CD4-positive, alpha-beta memory T cell (primary cell): ENCODE measurements around the gene ZBTB8B. TPM values are rescaled to one million over a fixed set of nuclear protein-coding genes. Genes with fewer than 3 reads are reported as not detected.
"Not testable (repeated sequence)": the region's sequence is repeated elsewhere in the genome, so short reads cannot be mapped to it uniquely, and the experiment has no call there.

Experiments used
- CTCF ChIA-PET: fragments of 350-600 bp; sonication (Branson Sonifier 250); formaldehyde crosslinking; loops from one replicate; lab custom pipeline; 2021; ENCODE audit warnings: inconsistent platforms; ENCODE audit not compliant: partially characterized antibody; lab: Charles Lee
- POLR2A ChIA-PET: fragments of 350-600 bp; sonication (Branson Sonifier 250); formaldehyde crosslinking; loops from one replicate; lab custom pipeline; 2021; ENCODE audit not compliant: partially characterized antibody; lab: Charles Lee
- DNase-seq, 5 donors: peaks; one replicate each; pipeline versions ENCODE4 v3.0.0 to v3.0.0-alpha.2; 2020 to 2022; ENCODE audit warnings: mixed read lengths in 1 of 5
- H3K27ac ChIP-seq: one replicate; pipeline ENCODE4 v1.7.0; 2013; ENCODE audit warnings: low read depth, low read length
- H3K27me3 ChIP-seq: 2 replicates; pipeline ENCODE4 v1.7.0; 2013; ENCODE audit warnings: mild to moderate bottlenecking, low read length, moderate library complexity; ENCODE audit not compliant: insufficient read depth
- H3K36me3 ChIP-seq: 2 replicates; pipeline ENCODE4 v1.7.0; 2013; ENCODE audit warnings: mild to moderate bottlenecking, low read length, moderate library complexity; ENCODE audit not compliant: insufficient read depth
- H3K4me1 ChIP-seq: 2 replicates; pipeline ENCODE4 v1.7.0; 2013; ENCODE audit warnings: mild to moderate bottlenecking, low read length, moderate library complexity; ENCODE audit not compliant: insufficient read depth
- H3K4me3 ChIP-seq, 2 donors: one replicate each; pipeline ENCODE4 v1.7.0; 2013; ENCODE audit warnings: low read length in 2 of 2, mild to moderate bottlenecking in 1 of 2
- H3K9me3 ChIP-seq, 2 donors: one replicate each; pipeline ENCODE4 v1.7.0; 2013; ENCODE audit warnings: low read length in 2 of 2, control low read depth in 1 of 2; ENCODE audit not compliant: control insufficient read depth in 1 of 2
- H3K27ac Mint-ChIP-seq, 7 donors: one replicate each; pipeline ENCODE4 v1.8.0; 2020 to 2021; ENCODE audit warnings: mixed read lengths in 7 of 7, mild to moderate bottlenecking in 6 of 7, inconsistent platforms in 3 of 7, moderate library complexity in 3 of 7
- H3K27me3 Mint-ChIP-seq, 2 donors: one replicate each; pipeline ENCODE4 v1.8.0; 2020 to 2021; ENCODE audit warnings: mixed read lengths in 2 of 2
- H3K36me3 Mint-ChIP-seq, 2 donors: one replicate each; pipeline ENCODE4 v1.8.0; 2020 to 2021; ENCODE audit warnings: mixed read lengths in 2 of 2, inconsistent platforms in 1 of 2, mild to moderate bottlenecking in 1 of 2
- H3K4me1 Mint-ChIP-seq, 4 donors: one replicate each; pipeline ENCODE4 v1.8.0; 2020 to 2021; ENCODE audit warnings: mixed read lengths in 4 of 4, mild to moderate bottlenecking in 1 of 4
- H3K4me3 Mint-ChIP-seq, 8 donors: one replicate each; pipeline ENCODE4 v1.8.0; 2020 to 2021; ENCODE audit warnings: mixed read lengths in 8 of 8, mild to moderate bottlenecking in 7 of 8, moderate library complexity in 6 of 8, inconsistent platforms in 3 of 8
- H3K9me3 Mint-ChIP-seq, 8 donors: one replicate each; pipeline ENCODE4 v1.8.0; 2020 to 2021; ENCODE audit warnings: mixed read lengths in 8 of 8, mild to moderate bottlenecking in 5 of 8, inconsistent platforms in 3 of 8, moderate library complexity in 1 of 8
- intact Hi-C: fragments of 100-400 bp; cut with micrococcal nuclease; formaldehyde crosslinking; loops from one replicate; pipeline ENCODE4 v1.15.1; 2023
- polyA plus RNA-seq, 2 donors: library from polyadenylated mRNA; unstranded; fragments of 300-500 nt; fragmentation: Illumina TruSeq; gene quantifications; one replicate each; pipeline ENCODE4 v1.2.3, GENCODE V29; 2021
- total RNA-seq, 2 experiments: library from RNA; stranded (reverse); gene quantifications; one replicate each; pipeline ENCODE4 v1.2.3, GENCODE V29; 2021

The ZBTB8B gene
- total and polyA plus RNA-seq, 4 experiments from 2014 or later: not detected

- DNase-seq, intact Hi-C loops, H3K36me3 Mint-ChIP-seq, H3K4me1 ChIP-seq, H3K4me3 Mint-ChIP-seq, H3K9me3 ChIP-seq, H3K27ac ChIP-seq, H3K27ac Mint-ChIP-seq, H3K27me3 ChIP-seq, H3K4me3 ChIP-seq, H3K36me3 ChIP-seq, H3K4me1 Mint-ChIP-seq, POLR2A ChIA-PET: not testable (repeated sequence)
- Mint-ChIP-seq H3K9me3 (peaks cover 3 to 23% (median 18%) of the 10 kb centered on the region in 8 donors), H3K27me3 (peaks cover 10 to 31% of the 10 kb centered on the region in 2 donors)
- CTCF ChIA-PET: interaction anchor here (1.3 kb wide), 1 partner anchor 35 kb away, joined by 3 read pairs; no protein-coding TSS in a partner anchor
These were observed 26.1 kb upstream of the ZBTB8B start for GRCh38 chr1:32438777-32439176.

GRCh38 chr1:32441467-32441866 is 23.4 kb upstream of the ZBTB8B start:
- H3K27ac Mint-ChIP-seq, H3K36me3 Mint-ChIP-seq, H3K27ac ChIP-seq, CTCF ChIA-PET, H3K36me3 ChIP-seq, H3K4me1 ChIP-seq, H3K9me3 ChIP-seq, H3K4me3 ChIP-seq, POLR2A ChIA-PET, H3K4me1 Mint-ChIP-seq, DNase-seq, intact Hi-C loops, H3K27me3 ChIP-seq: not testable (repeated sequence)
- Mint-ChIP-seq H3K27me3 (peaks cover 12 to 35% of the 10 kb centered on the region in 2 donors), H3K9me3 (peaks cover 3 to 23% (median 18%) of the 10 kb centered on the region in 8 donors), H3K4me3 (peak overlapping the region in 1 of 8 donors; percentile 33)

DNA sequence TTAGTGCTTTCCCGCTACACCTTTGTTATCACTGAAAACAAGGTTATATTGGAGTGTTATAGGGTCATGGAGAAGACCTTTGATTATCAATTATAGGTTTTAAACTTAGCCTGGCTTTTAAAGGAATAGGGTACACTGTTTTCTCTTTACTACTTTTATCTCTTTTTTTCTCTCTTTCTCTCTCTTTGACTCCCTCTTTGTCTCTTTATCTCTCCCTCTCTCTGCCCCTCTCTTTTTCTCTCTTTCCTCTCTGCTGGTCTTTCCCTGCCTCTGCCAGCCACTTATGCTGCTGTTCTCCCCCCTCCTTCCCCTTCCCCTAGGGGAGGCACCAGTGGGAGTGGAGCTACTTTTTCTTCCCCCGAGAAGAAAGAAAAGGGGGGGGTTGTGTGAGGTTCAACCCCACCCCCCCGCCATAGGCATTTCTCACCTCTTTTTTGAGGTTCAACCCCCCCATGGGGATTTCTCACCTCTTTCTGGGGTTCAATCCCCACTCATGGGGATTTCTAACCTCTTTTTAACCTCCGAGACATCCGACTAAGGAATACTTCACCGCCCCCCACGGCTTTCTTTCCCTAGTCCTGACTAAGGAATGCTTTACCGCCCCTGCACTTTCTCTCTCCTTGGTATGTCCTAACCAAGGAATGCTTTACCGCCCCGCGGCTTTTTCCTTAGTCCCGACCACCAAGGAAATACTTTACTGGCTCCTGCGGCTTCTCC is 17.2 kb upstream of the ZBTB8B start:
- H3K36me3 ChIP-seq: no peaks in the 10 kb centered on the region
- no peak overlapping the region for H3K27ac Mint-ChIP-seq
- no peaks in the 10 kb centered on the region for H3K4me1 Mint-ChIP-seq
- intact Hi-C loops: no loop called here
- ChIA-PET POLR2A (no interaction called here), CTCF (no interaction called here)
- no peak for DNase-seq
- peaks cover 12 to 22% of the 10 kb centered on the region in 2 donors for H3K27me3 Mint-ChIP-seq
- H3K9me3 ChIP-seq: no peaks in the 10 kb centered on the region
- no peak overlapping the region for H3K4me3 Mint-ChIP-seq
- no peaks in the 10 kb centered on the region for H3K4me1 ChIP-seq
- H3K27ac ChIP-seq: no peak overlapping the region
- no peak overlapping the region for H3K4me3 ChIP-seq
- peaks cover 0 to 4% of the 10 kb centered on the region in 2 donors for H3K36me3 Mint-ChIP-seq
- H3K9me3 Mint-ChIP-seq: peaks cover 4 to 21% (median 11%) of the 10 kb centered on the region in 8 donors
- peaks cover 4% of the 10 kb centered on the region for H3K27me3 ChIP-seq

DNA sequence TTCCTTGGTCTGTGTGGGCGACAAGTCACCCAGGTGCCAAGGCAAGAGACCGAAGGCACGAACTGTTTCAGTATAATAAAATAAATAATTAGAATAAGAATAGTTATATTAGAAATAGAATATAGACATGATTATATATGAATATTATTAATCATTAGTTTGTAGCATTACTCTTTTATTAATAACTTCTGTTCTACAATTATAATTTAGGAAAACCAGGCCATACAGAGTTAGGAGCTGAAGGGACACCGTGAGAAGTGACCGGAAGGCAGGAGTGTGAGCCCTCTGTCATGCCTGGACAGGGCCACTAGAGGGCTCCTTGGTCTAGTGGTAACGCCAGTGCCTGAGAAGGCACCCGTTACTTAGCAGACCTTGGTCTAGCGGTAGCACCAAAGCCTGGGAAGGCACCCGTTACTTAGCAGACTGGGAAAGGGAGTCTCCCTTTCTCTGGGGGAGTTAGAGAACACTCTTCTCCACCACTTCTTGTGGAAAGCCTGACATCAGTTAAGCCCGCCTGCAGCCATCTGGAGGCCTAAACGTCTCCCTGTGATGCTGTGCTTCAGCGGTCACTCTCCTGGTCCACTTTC is 16.6 kb upstream of the ZBTB8B start:
- H3K27ac Mint-ChIP-seq, H3K27ac ChIP-seq, H3K9me3 ChIP-seq, H3K4me1 Mint-ChIP-seq, H3K27me3 ChIP-seq, H3K4me3 Mint-ChIP-seq, intact Hi-C loops, H3K4me3 ChIP-seq, CTCF ChIA-PET, H3K36me3 Mint-ChIP-seq, H3K4me1 ChIP-seq, POLR2A ChIA-PET, H3K36me3 ChIP-seq: not testable (repeated sequence)
- peaks cover 4 to 21% (median 11%) of the 10 kb centered on the region in 8 donors for H3K9me3 Mint-ChIP-seq
- peaks cover 12 to 21% of the 10 kb centered on the region in 2 donors for H3K27me3 Mint-ChIP-seq
- DNase-seq: peak in 1 of 5 donors; percentile 13

- H3K27ac ChIP-seq: no peak overlapping the region
- no peak overlapping the region for H3K27ac Mint-ChIP-seq
- intact Hi-C loops: no loop called here
- no peak overlapping the region for H3K4me3 Mint-ChIP-seq
- peaks cover 10 to 15% of the 10 kb centered on the region in 2 donors for H3K27me3 Mint-ChIP-seq
- H3K4me1 Mint-ChIP-seq: no peaks in the 10 kb centered on the region
- no peaks in the 10 kb centered on the region for H3K4me1 ChIP-seq
- H3K27me3 ChIP-seq: peaks cover 4% of the 10 kb centered on the region
- DNase-seq: no peak
- POLR2A ChIA-PET: no interaction called here
- H3K36me3 ChIP-seq: no peaks in the 10 kb centered on the region
- peaks cover 4 to 21% (median 11%) of the 10 kb centered on the region in 8 donors for H3K9me3 Mint-ChIP-seq
- H3K9me3 ChIP-seq: no peaks in the 10 kb centered on the region
- CTCF ChIA-PET: no interaction called here
- peaks cover 0 to 4% of the 10 kb centered on the region in 2 donors for H3K36me3 Mint-ChIP-seq
- H3K4me3 ChIP-seq: no peak overlapping the region
These were observed 16.0 kb upstream of the ZBTB8B start for GRCh38 chr1:32448773-32449456.

- Mint-ChIP-seq H3K9me3 (peaks cover 4 to 21% (median 11%) of the 10 kb centered on the region in 8 donors), H3K27me3 (peaks cover 7 to 11% of the 10 kb centered on the region in 2 donors)
- H3K27me3 ChIP-seq, intact Hi-C loops, CTCF ChIA-PET, H3K9me3 ChIP-seq, H3K36me3 ChIP-seq, DNase-seq, H3K4me3 ChIP-seq, H3K27ac Mint-ChIP-seq, POLR2A ChIA-PET, H3K36me3 Mint-ChIP-seq, H3K4me1 Mint-ChIP-seq, H3K4me1 ChIP-seq, H3K4me3 Mint-ChIP-seq, H3K27ac ChIP-seq: not testable (repeated sequence)
These were observed 15.4 kb upstream of the ZBTB8B start for GRCh38 chr1:32449457-32449831.

- no peak overlapping the region for H3K27ac Mint-ChIP-seq
- no peak overlapping the region for H3K4me3 ChIP-seq
- peaks cover 4 to 27% (median 20%) of the 10 kb centered on the region in 8 donors for H3K9me3 Mint-ChIP-seq
- no peaks in the 10 kb centered on the region for H3K4me1 ChIP-seq
- peaks cover 0 to 7% of the 10 kb centered on the region in 2 donors for H3K9me3 ChIP-seq
- H3K4me3 Mint-ChIP-seq: no peak overlapping the region
- POLR2A ChIA-PET: no interaction called here
- peaks cover 12 to 14% of the 10 kb centered on the region in 2 donors for H3K27me3 Mint-ChIP-seq
- no peaks in the 10 kb centered on the region for H3K4me1 Mint-ChIP-seq
- H3K36me3 Mint-ChIP-seq: peaks cover 0 to 7% of the 10 kb centered on the region in 2 donors
- no peak for DNase-seq
- CTCF ChIA-PET: no interaction called here
- H3K27me3 ChIP-seq: no peaks in the 10 kb centered on the region
- intact Hi-C loops: no loop called here
- no peak overlapping the region for H3K27ac ChIP-seq
- no peaks in the 10 kb centered on the region for H3K36me3 ChIP-seq
These were observed 10.1 kb upstream of the ZBTB8B start for GRCh38 chr1:32454726-32455125.
